Panc1 (cell line): ENCODE data around the gene REXO5.

Experiments
- CTCF ChIP-seq: fragments of 450-650 bp; IDR thresholded peaks from 2 replicates; pipeline ENCODE4 v1.5.1; 2017; ENCODE audit warnings: mild to moderate bottlenecking
- POLR2AphosphoS5 ChIP-seq: IDR thresholded peaks from 2 replicates; pipeline ENCODE4 v1.6.1; 2012; ENCODE audit warnings: mild to moderate bottlenecking, low read depth, low read length, moderate library complexity
- TCF7L2 ChIP-seq: IDR thresholded peaks from 2 replicates; pipeline ENCODE4 v1.6.1; 2011; ENCODE audit warnings: mild to moderate bottlenecking, low read depth, low read length, inconsistent platforms

GRCh38 chr16:20818929-20819585 lies 12.7 kb downstream of the REXO5 start:
- no peak for TF ChIP-seq CTCF
- no peak for TF ChIP-seq POLR2AphosphoS5
- TF ChIP-seq TCF7L2: no peak
